Activated T-cell treated with anti-CD3 and anti-CD28 coated beads, Interleukin-2, amount 50 U/mL, for 4 hours (primary cell): ENCODE measurements around the gene FSTL1. TPM values are rescaled to one million over a fixed set of nuclear protein-coding genes. Genes with fewer than 3 reads are reported as not detected.

Source experiments
- ATAC-seq, 2 donors: fragments of 200-7000 bp; cut with Tn5 transposase; one replicate each; pipeline ENCODE4 v1.10.0; 2021
- DNase-seq: peaks from one replicate; pipeline ENCODE4 v3.0.0-alpha.2; 2020
- H3K27me3 Mint-ChIP-seq: one replicate; pipeline ENCODE4 v1.8.0; 2021; ENCODE audit warnings: low read depth, mixed read lengths
- H3K36me3 Mint-ChIP-seq: one replicate; pipeline ENCODE4 v1.8.0; 2022; ENCODE audit warnings: mixed read lengths; ENCODE audit not compliant: insufficient read depth
- H3K4me1 Mint-ChIP-seq: one replicate; pipeline ENCODE4 v1.8.0; 2021; ENCODE audit warnings: low read depth, mixed read lengths
- H3K4me3 Mint-ChIP-seq: one replicate; pipeline ENCODE4 v1.8.0; 2021; ENCODE audit warnings: mild to moderate bottlenecking, moderate library complexity, mixed read lengths
- H3K9me3 Mint-ChIP-seq: one replicate; pipeline ENCODE4 v1.8.0; 2021; ENCODE audit warnings: mixed read lengths
- total RNA-seq, 3 donors: library from RNA; stranded (reverse); gene quantifications; one replicate each; pipeline ENCODE4 v1.2.1, GENCODE V29; 2021

FSTL1 gene
- total RNA-seq, 3 donors from 2014 or later = 0.58 to 1.2 (median 0.91) TPM

DNA sequence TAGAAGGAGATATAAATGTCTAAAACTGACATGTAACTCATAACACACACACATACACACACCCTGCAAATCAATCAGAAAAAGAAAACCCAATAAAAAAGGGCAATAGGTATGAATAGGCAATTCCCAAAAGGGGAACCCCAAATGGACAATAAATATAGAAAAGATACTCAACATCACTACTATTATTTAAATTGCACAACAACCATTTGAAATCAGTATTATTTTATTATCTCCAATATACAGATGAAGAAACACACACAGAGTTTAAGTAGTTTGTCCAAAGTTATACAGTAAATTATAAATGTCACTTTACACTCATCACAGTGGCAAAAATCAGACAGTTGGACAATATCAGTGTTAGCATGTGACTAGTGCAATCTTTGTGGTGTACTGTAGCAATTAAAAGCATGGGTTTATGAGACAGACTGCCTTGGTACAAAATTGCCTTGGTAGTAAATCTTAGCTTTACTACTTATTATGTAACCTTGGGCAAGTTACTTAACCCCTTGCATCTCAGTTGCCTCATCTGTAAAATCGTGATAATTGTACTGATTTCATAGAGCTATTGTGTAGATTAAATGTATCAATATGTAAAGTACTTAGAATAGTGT lies 3.4 kb upstream of the FSTL1 start:
- Mint-ChIP-seq H3K27me3 (peaks cover 32% of the 10 kb centered on the region), H3K4me1 (peaks cover 10% of the 10 kb centered on the region), H3K9me3 (peaks cover 4% of the 10 kb centered on the region), H3K4me3 (no peak overlapping the region), H3K36me3 (no peaks in the 10 kb centered on the region)
- DNase-seq (no peak), ATAC-seq (no peak)

DNA sequence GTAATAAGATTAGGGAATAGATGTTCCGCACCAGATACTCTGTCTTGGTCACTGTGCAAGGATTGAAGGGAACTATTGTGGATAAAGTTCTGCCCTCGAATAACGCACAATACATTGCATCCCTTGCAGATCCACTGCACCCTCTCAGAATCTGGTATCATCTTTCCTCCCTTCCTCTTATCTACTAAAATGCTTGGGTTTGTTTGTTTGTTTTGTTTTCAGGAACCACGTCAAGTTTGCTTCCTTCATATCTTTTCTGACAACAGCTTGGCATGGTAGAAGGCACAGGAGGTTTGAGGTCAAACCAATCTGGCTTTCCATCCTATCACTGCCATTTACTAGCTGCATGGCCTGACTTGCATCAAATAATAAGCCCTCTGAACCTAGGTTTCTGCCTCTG lies 2.0 kb upstream of the FSTL1 start:
- Mint-ChIP-seq H3K4me3 (no peak overlapping the region), H3K4me1 (peaks cover 10% of the 10 kb centered on the region), H3K36me3 (no peaks in the 10 kb centered on the region)

DNA sequence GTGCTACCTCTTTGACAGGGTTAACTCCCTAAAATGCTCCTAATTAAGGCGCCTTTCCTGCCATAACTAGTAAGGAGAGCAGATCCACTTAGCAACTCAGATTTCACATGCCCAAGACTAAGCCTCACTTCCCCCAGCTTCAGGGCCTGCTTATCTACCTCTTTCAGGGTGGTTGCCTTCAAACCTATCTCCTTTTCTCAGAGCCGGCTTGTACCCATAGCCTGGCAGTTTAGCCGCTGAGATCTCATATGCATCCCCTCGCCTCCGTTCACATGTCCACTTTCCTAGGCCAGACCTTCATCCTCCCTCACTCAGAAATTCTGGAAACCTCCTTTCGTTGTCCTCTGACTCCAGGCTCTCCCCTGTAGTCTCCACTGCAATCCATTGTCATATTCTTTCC lies 1.0 kb upstream of the FSTL1 start:
- H3K4me3 Mint-ChIP-seq = peak overlapping the region; percentile 60
- DNase-seq (no peak), ATAC-seq (no peak)
- H3K27me3 Mint-ChIP-seq = peaks cover 42% of the 10 kb centered on the region
- peaks cover 4% of the 10 kb centered on the region for H3K9me3 Mint-ChIP-seq
- peaks cover 10% of the 10 kb centered on the region for H3K4me1 Mint-ChIP-seq
- H3K36me3 Mint-ChIP-seq = no peaks in the 10 kb centered on the region

More for the DNA sequence above, 2.0 kb upstream of the FSTL1 start:
- ATAC-seq (no peak), DNase-seq (no peak)
- Mint-ChIP-seq H3K27me3 (peaks cover 38% of the 10 kb centered on the region), H3K9me3 (peaks cover 4% of the 10 kb centered on the region)

DNA sequence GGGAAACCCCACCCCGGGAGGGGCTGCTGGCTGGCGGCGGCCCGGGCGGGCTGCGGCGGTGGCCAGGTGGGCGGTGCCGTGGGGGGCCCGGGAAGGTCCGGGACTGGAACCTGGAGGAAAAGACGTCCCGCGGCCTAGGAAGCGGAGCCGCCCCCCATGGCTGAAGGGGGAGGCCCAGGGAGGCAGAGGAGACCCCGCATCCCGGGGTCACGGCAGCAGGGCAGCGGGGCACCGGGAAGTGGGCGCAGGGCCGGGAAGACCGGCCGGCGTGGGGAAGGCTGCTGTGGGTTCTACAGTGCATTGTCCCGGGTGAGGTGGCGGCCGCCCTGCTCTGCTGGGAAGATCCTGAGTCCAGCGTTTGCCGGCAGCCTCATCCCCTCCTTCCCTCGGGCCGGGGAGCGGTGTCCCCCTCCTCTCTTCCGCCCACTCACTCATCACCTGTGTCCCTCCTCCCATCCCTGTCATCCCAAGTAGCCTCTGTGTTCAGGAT lies 525 bp upstream of the FSTL1 start:
- DNase-seq (no peak), ATAC-seq (no peak)
- peaks cover 10% of the 10 kb centered on the region for H3K4me1 Mint-ChIP-seq
- peaks cover 4% of the 10 kb centered on the region for H3K9me3 Mint-ChIP-seq
- no peaks in the 10 kb centered on the region for H3K36me3 Mint-ChIP-seq
- H3K4me3 Mint-ChIP-seq = peak overlapping the region; percentile 60
- H3K27me3 Mint-ChIP-seq = peaks cover 43% of the 10 kb centered on the region

DNA sequence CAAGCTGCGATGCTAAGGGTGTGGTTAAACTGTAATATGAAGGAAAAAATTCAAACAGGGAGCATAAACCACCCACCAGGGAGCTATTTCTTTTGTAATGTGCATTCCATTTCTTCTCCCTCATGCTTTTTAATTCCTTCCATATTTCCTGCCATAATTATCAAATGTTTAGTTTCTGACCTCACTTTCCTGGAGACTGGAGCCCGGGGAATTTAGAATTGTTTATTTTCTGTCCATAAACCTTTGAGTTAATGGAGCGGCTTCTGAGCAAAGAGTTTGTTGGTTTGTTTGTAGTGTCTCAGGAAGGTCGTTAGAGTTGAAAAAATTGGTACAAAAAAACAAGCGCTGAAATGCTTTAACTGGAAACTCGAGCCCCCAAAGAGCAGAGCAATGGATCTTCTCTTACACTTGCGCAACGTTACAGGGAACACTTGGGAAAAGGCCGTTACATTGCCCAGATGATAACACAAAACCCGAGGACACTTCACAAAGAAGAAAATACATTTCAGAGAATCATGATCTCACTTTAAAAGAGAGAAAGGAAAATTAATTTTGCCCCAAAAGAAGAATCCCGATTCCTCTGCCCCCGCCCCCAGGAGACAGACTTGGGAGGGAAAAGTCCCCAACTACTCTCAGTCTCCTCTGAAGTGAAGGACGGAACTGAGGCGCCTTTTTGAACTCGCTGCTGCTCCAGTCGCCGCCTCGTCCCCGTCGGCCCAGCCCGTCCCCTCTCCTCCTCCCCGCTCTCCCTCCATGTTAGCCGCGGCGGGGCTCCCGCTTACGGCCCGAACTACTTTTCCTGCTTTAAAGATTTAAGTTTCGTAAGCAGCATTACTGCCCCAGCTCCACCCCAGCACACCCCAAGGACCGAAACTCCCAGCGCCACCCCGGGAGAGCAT lies 842 bp downstream of the FSTL1 start:
- peaks cover 47% of the 10 kb centered on the region for H3K27me3 Mint-ChIP-seq
- DNase-seq = no peak

DNA sequence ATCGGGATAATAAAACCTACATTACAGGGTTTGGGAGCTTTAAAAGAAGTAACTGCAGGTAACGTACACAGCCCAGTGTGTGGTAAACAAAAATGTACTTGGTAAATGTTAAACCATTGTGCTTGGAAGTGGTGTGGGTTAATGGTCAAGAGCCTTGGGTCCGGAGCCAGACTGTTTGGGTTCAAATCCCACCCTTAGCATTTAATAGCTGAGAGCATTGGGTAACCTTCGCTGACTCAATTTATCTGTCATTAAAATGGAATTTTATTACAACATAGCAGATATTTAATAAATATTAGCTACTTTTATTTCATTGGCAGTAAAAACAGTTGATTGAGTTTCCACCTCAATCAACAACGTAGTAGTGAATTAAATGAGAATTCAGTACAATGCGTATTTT lies 1.5 kb downstream of the FSTL1 start:
- ATAC-seq (no peak), DNase-seq (no peak)
- Mint-ChIP-seq H3K4me3 (no peak overlapping the region), H3K36me3 (no peaks in the 10 kb centered on the region), H3K4me1 (peaks cover 10% of the 10 kb centered on the region), H3K27me3 (peaks cover 47% of the 10 kb centered on the region), H3K9me3 (peaks cover 4% of the 10 kb centered on the region)

More for the DNA sequence above, 842 bp downstream of the FSTL1 start:
- ATAC-seq = peak; percentile 32 to 69
- H3K9me3 Mint-ChIP-seq = peaks cover 4% of the 10 kb centered on the region
- peaks cover 10% of the 10 kb centered on the region for H3K4me1 Mint-ChIP-seq
- no peaks in the 10 kb centered on the region for H3K36me3 Mint-ChIP-seq
- peak overlapping the region; percentile 77 for H3K4me3 Mint-ChIP-seq

DNA sequence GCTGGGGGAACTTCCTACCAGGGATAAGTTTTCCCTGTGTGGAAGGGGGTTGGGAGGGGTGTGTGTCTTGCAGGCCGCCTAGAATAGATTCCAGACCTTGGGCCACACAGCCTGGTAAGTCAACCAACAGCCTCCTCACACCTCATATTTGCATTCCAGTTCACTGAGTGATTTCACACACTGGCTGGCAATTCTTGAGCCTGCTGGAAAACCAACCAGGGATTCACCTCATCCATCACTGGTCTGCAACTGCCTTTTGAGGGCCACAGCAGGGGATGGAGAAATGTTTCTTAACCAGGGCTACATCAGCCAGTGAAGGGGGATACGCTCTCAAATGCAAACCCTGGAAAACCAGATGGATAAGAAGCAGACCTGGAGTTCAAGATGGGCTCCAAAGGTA lies 2.0 kb downstream of the FSTL1 start:
- DNase-seq (no peak), ATAC-seq (no peak)
- Mint-ChIP-seq H3K9me3 (peaks cover under 1% of the 10 kb centered on the region), H3K4me1 (peaks cover 10% of the 10 kb centered on the region), H3K4me3 (no peak overlapping the region), H3K36me3 (no peaks in the 10 kb centered on the region), H3K27me3 (peaks cover 44% of the 10 kb centered on the region)

DNA sequence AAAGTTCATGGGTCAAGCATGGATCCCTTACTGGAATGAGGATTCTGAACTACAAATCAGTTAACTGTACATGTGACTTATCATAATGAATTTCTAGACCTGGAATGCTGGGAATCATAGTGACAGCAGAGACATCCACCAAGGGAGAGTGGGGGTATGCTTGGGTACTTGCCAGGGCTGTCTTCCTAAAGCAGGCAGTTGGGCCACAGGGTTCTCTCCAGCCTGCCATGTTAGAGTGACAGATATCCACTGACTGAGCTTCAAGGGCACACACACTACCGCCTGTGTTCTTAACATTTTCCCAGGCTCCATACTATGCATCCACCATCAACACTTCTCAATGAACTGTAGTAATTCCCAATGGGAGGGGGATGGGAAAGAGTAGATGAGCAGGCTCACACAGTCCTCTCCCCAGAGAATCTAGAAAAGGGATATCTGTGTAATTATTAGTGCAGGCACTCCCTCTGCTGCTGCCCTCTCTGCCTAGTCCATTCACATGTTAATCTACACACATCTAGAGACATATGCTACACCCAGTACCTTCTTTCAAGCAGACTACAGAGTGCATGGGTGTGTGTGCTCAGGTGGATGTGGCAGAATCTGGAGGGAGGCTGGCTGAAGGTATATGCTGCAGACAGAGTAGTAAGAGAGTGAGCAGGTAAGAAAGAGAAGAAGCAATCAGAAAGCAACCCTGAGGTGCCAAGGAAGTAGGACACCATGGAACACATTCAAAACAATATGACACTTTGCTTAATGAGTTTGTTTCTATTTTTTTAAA lies 3.7 kb downstream of the FSTL1 start:
- no peaks in the 10 kb centered on the region for H3K9me3 Mint-ChIP-seq
- DNase-seq (no peak), ATAC-seq (no peak)
- H3K36me3 Mint-ChIP-seq = no peaks in the 10 kb centered on the region
- H3K27me3 Mint-ChIP-seq = peaks cover 35% of the 10 kb centered on the region
- H3K4me3 Mint-ChIP-seq = no peak overlapping the region
- H3K4me1 Mint-ChIP-seq = peaks cover 10% of the 10 kb centered on the region

DNA sequence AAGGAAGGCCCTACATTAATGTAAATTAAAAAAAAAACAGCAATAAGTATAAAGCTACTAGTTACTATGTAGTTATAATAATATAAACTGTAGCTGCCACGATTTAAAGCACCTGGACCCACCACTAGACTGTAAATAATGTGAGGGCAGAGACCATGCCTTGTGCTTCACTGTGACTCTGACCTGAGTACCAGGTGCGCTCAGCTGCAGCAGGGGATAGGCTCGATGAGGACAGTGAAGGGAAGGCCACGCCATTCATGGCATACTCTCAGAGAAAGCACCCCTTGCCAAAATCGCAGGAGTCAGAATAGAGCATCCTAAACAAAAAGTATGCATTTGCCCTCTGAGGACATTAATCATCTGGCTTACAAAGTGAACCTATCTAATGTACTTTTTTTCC lies 5.1 kb downstream of the FSTL1 start:
- Mint-ChIP-seq H3K4me3 (no peak overlapping the region), H3K4me1 (peaks cover 8% of the 10 kb centered on the region), H3K27me3 (peaks cover 30% of the 10 kb centered on the region), H3K36me3 (no peaks in the 10 kb centered on the region), H3K9me3 (no peaks in the 10 kb centered on the region)
- DNase-seq (no peak), ATAC-seq (no peak)

DNA sequence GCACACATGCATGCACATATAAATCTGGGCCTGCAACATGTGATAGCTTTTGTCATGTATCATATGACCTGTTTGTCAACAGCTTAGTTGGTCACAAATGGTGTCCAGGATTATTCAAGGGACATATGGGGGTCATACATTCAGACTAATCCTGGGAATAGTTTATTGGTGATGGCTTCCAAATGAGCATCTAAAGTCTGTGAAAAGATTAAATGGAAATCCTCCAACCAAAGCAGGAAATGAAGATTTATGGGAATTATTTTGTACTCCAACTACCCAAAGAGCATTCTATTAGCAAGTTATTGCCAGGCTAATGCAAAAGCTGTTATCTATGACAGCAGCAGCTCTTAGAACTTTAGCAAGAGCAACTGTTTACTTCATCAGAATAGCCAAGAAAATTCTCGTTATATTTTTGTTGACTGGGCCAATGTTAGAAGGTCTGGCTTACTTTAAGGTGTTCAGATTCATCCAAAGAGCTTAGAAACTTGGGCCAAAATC lies 7.1 kb downstream of the FSTL1 start:
- Mint-ChIP-seq H3K4me1 (no peaks in the 10 kb centered on the region), H3K4me3 (no peak overlapping the region), H3K27me3 (peaks cover 15% of the 10 kb centered on the region), H3K36me3 (no peaks in the 10 kb centered on the region), H3K9me3 (no peaks in the 10 kb centered on the region)
- DNase-seq (no peak), ATAC-seq (no peak)

DNA sequence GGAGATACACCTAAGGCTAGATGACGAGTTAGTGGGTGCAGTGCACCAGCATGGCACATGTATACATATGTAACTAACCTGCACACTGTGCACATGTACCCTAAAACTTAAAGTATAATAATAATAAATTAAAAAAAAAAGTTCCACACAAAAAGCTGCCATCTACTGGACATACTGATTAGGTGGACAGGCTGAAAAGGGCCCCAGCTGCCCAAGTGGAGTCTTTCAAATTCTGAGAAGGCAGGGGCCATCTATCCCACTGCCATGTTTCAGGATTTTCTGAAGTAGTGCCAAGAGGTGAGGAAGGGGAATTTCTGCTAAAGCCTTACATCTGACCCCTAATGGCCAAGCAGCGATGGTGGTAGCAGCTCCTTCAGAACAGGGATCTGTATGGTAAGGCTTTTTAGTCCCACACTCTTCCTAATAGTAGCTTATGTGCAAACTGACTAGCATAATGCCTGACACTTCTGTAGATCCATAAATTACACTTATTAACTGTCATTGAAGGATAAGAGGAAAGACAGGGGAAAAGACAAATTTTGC lies 7.7 kb downstream of the FSTL1 start:
- H3K4me1 Mint-ChIP-seq = no peaks in the 10 kb centered on the region
- H3K4me3 Mint-ChIP-seq = no peak overlapping the region
- no peaks in the 10 kb centered on the region for H3K36me3 Mint-ChIP-seq
- H3K9me3 Mint-ChIP-seq = no peaks in the 10 kb centered on the region
- DNase-seq (no peak), ATAC-seq (no peak)
- H3K27me3 Mint-ChIP-seq = peaks cover 12% of the 10 kb centered on the region

DNA sequence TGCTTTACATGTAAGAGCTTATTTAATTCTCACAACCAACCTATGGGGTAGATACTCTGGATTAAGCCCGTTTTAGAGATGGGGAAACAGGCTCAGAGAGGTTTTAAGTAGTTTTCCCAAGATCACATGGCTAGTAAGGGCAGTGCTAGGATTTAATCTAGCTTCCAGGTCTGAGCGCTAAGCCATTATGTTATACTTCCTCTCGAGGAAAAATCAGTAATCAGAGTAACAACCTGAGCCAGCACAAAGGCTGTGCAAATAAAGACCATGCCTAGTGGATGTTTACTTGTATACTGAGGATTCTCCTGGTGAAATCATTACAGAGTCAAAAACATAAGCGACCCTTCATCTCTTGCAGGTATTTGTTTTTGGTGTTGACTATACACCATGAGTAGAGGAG lies 9.0 kb downstream of the FSTL1 start:
- no peaks in the 10 kb centered on the region for H3K9me3 Mint-ChIP-seq
- H3K4me3 Mint-ChIP-seq = no peak overlapping the region
- ATAC-seq (no peak), DNase-seq (no peak)
- H3K4me1 Mint-ChIP-seq = no peaks in the 10 kb centered on the region
- peaks cover 6% of the 10 kb centered on the region for H3K27me3 Mint-ChIP-seq
- H3K36me3 Mint-ChIP-seq = no peaks in the 10 kb centered on the region

DNA sequence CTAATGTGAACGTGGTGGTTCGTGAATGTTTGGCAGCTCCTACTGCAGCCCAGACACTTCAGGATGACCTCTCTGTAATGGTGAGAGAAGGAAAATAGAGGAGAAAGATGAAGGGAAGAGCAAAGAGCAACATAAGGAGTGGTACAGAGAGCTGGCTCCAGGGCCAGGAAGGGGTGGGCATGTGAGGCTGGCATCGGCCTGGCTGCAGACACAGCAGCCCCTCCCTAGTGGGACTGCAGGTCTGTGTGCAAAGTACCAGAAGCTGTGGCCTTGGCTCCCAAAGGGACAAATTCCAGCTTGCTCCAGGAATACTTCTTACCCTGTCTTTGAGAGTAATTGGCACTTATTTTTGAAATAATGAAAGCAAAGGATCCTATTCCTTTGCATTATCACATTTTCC lies 10.0 kb downstream of the FSTL1 start:
- DNase-seq (no peak), ATAC-seq (no peak)
- H3K4me1 Mint-ChIP-seq = no peaks in the 10 kb centered on the region
- H3K36me3 Mint-ChIP-seq = no peaks in the 10 kb centered on the region
- H3K9me3 Mint-ChIP-seq = no peaks in the 10 kb centered on the region
- H3K4me3 Mint-ChIP-seq = no peak overlapping the region
- peaks cover 6% of the 10 kb centered on the region for H3K27me3 Mint-ChIP-seq
